Measurements from ENCODE around the gene MTA3. TPM values are rescaled to one million over a fixed set of nuclear protein-coding genes. Genes with fewer than 3 reads are reported as not detected.

The MTA3 gene
- polyA plus RNA-seq, 3 donors: 2.0 to 4.5 (median 2.2) TPM

DNA sequence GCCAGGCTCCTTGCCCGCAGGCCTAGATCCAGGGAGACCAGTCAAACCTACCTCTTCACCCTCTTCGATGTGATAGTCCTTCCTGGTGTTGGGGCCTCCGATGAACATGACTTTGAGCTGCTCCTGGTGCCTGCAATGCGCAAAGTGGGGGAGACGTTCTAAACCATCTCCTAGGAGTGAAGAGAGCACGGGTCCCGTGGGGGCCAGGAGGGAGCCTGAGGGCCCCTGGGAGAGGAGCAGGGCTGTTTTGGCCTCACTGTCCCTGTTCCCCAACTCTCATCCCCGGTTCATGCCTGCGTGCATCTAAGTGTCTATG, 220.0 kb downstream of the MTA3 start:
- no peak overlapping the region for H3K4me3 ChIP-seq (replicated peaks in 1 of 3; ENCODE audit: low read depth in 2 of 3, low read length in 3 of 3)
- H3K4me3 Mint-ChIP-seq: no peak overlapping the region
- no peaks in the 10 kb centered on the region for H4K20me1 ChIP-seq (ENCODE audit: insufficient read depth, low read length)
- H3K27me3 Mint-ChIP-seq (ENCODE audit: low read depth in 3 of 3): peaks cover 0 to 5% (median 0%) of the 10 kb centered on the region in 3 donors
- H3K27ac Mint-ChIP-seq: no peak overlapping the region
- no peak for DNase-seq
- peaks cover 27% of the 10 kb centered on the region for H3K79me2 ChIP-seq (ENCODE audit: insufficient read depth, low read length)
- WGBS (ENCODE audit: insufficient coverage): 100% methylated on average over 2 of the region's 9 CpGs
- peaks cover 0 to 1% (median 0%) of the 10 kb centered on the region in 7 donors for H3K9me3 Mint-ChIP-seq
- peaks cover 13 to 16% of the 10 kb centered on the region in 2 donors for H3K4me1 ChIP-seq (ENCODE audit: control insufficient read depth in 1 of 2, insufficient read depth in 2 of 2, low read length in 2 of 2)
- H3K9ac ChIP-seq (ENCODE audit: insufficient read depth, low read length, poor library complexity, severe bottlenecking): no peak overlapping the region
- H3K4me2 ChIP-seq (replicated peaks; ENCODE audit: extremely low read depth, low read length, poor library complexity, severe bottlenecking): no peak overlapping the region
- peaks cover 0 to 6% of the 10 kb centered on the region in 2 donors for H3K36me3 ChIP-seq (replicated peaks in 1 of 2; ENCODE audit: control insufficient read depth in 1 of 2, insufficient read depth in 2 of 2, low read length in 2 of 2)
- no peak overlapping the region for H3K27ac ChIP-seq (ENCODE audit: low read depth in 1 of 2, low read length in 2 of 2)
- intact Hi-C loops (cut with micrococcal nuclease): no loop called here
- peaks cover 16 to 17% of the 10 kb centered on the region in 2 donors for H3K36me3 Mint-ChIP-seq
- H3K27me3 ChIP-seq (ENCODE audit: control insufficient read depth in 2 of 2, insufficient read depth in 2 of 2, low read length in 2 of 2): no peaks in the 10 kb centered on the region
- H3K9me3 ChIP-seq (replicated peaks in 1 of 2; ENCODE audit: control insufficient read depth in 1 of 2, insufficient read depth in 1 of 2, low read length in 2 of 2): no peaks in the 10 kb centered on the region
- TF ChIP-seq, protein P1, sequence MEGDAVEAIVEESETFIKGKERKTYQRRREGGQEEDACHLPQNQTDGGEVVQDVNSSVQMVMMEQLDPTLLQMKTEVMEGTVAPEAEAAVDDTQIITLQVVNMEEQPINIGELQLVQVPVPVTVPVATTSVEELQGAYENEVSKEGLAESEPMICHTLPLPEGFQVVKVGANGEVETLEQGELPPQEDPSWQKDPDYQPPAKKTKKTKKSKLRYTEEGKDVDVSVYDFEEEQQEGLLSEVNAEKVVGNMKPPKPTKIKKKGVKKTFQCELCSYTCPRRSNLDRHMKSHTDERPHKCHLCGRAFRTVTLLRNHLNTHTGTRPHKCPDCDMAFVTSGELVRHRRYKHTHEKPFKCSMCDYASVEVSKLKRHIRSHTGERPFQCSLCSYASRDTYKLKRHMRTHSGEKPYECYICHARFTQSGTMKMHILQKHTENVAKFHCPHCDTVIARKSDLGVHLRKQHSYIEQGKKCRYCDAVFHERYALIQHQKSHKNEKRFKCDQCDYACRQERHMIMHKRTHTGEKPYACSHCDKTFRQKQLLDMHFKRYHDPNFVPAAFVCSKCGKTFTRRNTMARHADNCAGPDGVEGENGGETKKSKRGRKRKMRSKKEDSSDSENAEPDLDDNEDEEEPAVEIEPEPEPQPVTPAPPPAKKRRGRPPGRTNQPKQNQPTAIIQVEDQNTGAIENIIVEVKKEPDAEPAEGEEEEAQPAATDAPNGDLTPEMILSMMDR (IDR thresholded peaks at IDR 0.05): no peak
- H3K4me1 Mint-ChIP-seq: peaks cover 18% of the 10 kb centered on the region
- no peak overlapping the region for H2AFZ ChIP-seq (ENCODE audit: insufficient read depth, low read depth, low read length, poor library complexity, severe bottlenecking)

DNA sequence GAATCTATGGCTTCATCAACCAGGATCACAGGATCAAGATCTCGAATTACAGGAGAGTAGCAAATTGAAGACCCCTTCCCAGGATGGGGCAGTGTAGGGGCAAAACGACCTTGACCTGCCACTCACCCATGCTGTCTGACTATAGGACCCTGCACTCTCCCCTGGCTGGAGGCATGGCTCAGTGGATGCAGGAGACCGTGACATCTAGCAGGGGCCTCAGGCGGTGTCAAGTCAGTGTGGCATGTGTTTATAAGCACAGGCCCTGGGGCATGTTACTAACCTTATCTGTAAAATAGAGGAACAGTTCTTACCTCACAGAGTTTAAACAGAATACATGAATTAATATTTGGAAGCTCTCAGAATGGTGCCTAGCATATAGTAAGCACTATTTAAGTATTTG, 220.4 kb downstream of the MTA3 start:
- peaks cover 0 to 1% (median 0%) of the 10 kb centered on the region in 7 donors for H3K9me3 Mint-ChIP-seq
- Histone ChIP-seq H3K4me2 (replicated peaks; ENCODE audit: extremely low read depth, low read length, poor library complexity, severe bottlenecking) (no peak overlapping the region), H3K27ac (ENCODE audit: low read depth in 1 of 2, low read length in 2 of 2) (no peak overlapping the region), H3K36me3 (replicated peaks in 1 of 2; ENCODE audit: control insufficient read depth in 1 of 2, insufficient read depth in 2 of 2, low read length in 2 of 2) (peaks cover 0 to 6% of the 10 kb centered on the region in 2 donors), H4K20me1 (ENCODE audit: insufficient read depth, low read length) (no peaks in the 10 kb centered on the region), H3K4me3 (replicated peaks in 1 of 3; ENCODE audit: low read depth in 2 of 3, low read length in 3 of 3) (no peak overlapping the region), H3K79me2 (ENCODE audit: insufficient read depth, low read length) (peaks cover 31% of the 10 kb centered on the region), H2AFZ (ENCODE audit: insufficient read depth, low read depth, low read length, poor library complexity, severe bottlenecking) (no peak overlapping the region), H3K4me1 (ENCODE audit: control insufficient read depth in 1 of 2, insufficient read depth in 2 of 2, low read length in 2 of 2) (peaks cover 17 to 21% of the 10 kb centered on the region in 2 donors), H3K9ac (ENCODE audit: insufficient read depth, low read length, poor library complexity, severe bottlenecking) (no peak overlapping the region), H3K27me3 (ENCODE audit: control insufficient read depth in 2 of 2, insufficient read depth in 2 of 2, low read length in 2 of 2) (no peaks in the 10 kb centered on the region), H3K9me3 (replicated peaks in 1 of 2; ENCODE audit: control insufficient read depth in 1 of 2, insufficient read depth in 1 of 2, low read length in 2 of 2) (no peaks in the 10 kb centered on the region)
- peaks cover 0 to 5% (median 0%) of the 10 kb centered on the region in 3 donors for H3K27me3 Mint-ChIP-seq (ENCODE audit: low read depth in 3 of 3)
- intact Hi-C loops (cut with micrococcal nuclease): no loop called here
- H3K4me3 Mint-ChIP-seq: no peak overlapping the region
- TF ChIP-seq, protein P1 (IDR thresholded peaks at IDR 0.05): no peak
- H3K4me1 Mint-ChIP-seq: peaks cover 23% of the 10 kb centered on the region
- no peak for DNase-seq
- H3K36me3 Mint-ChIP-seq: peaks cover 14 to 19% of the 10 kb centered on the region in 2 donors
- H3K27ac Mint-ChIP-seq: peak overlapping the region in 1 of 7 donors; percentile 16
- 100% methylated on average over 1 of the region's 4 CpGs for WGBS (ENCODE audit: insufficient coverage)
